Endothelial cell of umbilical vein (primary cell): ENCODE data around the gene SELENOM. TPM values are rescaled to one million over a fixed set of nuclear protein-coding genes. Genes with fewer than 3 reads are reported as not detected.

Source experiments
- BruUV-seq: library from RNA; stranded (reverse); fragments of 400-500 nt; replicated peaks from 2 replicates; lab custom pipeline; 2021; lab: Mats Ljungman, UMichigan
- CTCF ChIA-PET: fragments of 300-600, 350-600 bp; sonication (Branson Sonifier 250); formaldehyde crosslinking; loops from one replicate; lab custom pipeline; 2021; ENCODE audit warnings: antibody characterized with exemption, inconsistent platforms; lab: Charles Lee
- POLR2A ChIA-PET: fragments of 300-600, 350-600 bp; sonication (Branson Sonifier 250); formaldehyde crosslinking; loops from one replicate; lab custom pipeline; 2021; ENCODE audit warnings: antibody characterized with exemption, inconsistent platforms; lab: Charles Lee
- DNase-seq: peaks from one replicate; pipeline ENCODE4 v3.0.0-alpha.2; 2011; ENCODE audit warnings: low read depth, low spot score
- FAIRE-seq: peaks from 2 replicates; lab custom pipeline; 2011; peaks lifted over from hg19 to GRCh38; lab: Jason Lieb, UNC
- H2AFZ ChIP-seq: 2 replicates; pipeline ENCODE4 v1.6.0; 2012; ENCODE audit warnings: low read depth, low read length, control low read depth, inconsistent platforms
- H3K27ac ChIP-seq: 2 replicates; pipeline ENCODE4 v1.5.1; 2011; ENCODE audit warnings: low read depth, mild to moderate bottlenecking, control low read depth, low read length, moderate library complexity; ENCODE audit not compliant: insufficient read depth
- H3K27me3 ChIP-seq, 2 experiments: 2 replicates each; pipeline versions ENCODE4 v1.6.0 to v1.6.1; 2011; ENCODE audit warnings: low read length in 2 of 2, mixed read lengths in 1 of 2; ENCODE audit not compliant: control insufficient read depth in 2 of 2, insufficient read depth in 2 of 2
- H3K36me3 ChIP-seq, 2 experiments: 2 replicates in 1 of 2; 3 replicates in 1 of 2; pipeline ENCODE4 v1.5.1; 2011; ENCODE audit warnings: low read length in 2 of 2, mild to moderate bottlenecking in 1 of 2, moderate library complexity in 1 of 2; ENCODE audit not compliant: control insufficient read depth in 2 of 2, insufficient read depth in 2 of 2; ENCODE audit errors: extremely low read depth in 1 of 2
- H3K4me1 ChIP-seq: 3 replicates; pipeline ENCODE4 v1.5.1; 2011; ENCODE audit warnings: mild to moderate bottlenecking, low read length; ENCODE audit not compliant: control insufficient read depth, insufficient read depth; ENCODE audit errors: extremely low read depth
- H3K4me2 ChIP-seq: 2 replicates; pipeline ENCODE4 v1.6.1; 2011; ENCODE audit warnings: low read length, control low read depth, mixed read lengths; ENCODE audit not compliant: insufficient read depth
- H3K4me3 ChIP-seq, 3 experiments: fragments of 200-600 bp in 1 of 3; sonication (generic), shearing (Covaris generic) in 1 of 3; replicated peaks in 1 of 3; 2 replicates each; pipeline ENCODE4 v1.5.1; 2011 to 2016; ENCODE audit warnings: control low read depth in 3 of 3, low read length in 3 of 3, mild to moderate bottlenecking in 2 of 3, inconsistent platforms in 1 of 3, low read depth in 1 of 3, moderate library complexity in 1 of 3; ENCODE audit not compliant: insufficient read depth in 1 of 3
- H3K79me2 ChIP-seq: 2 replicates; pipeline ENCODE4 v1.6.0; 2012; ENCODE audit warnings: low read length, inconsistent platforms; ENCODE audit not compliant: control insufficient read depth, insufficient read depth
- H3K9ac ChIP-seq: replicated peaks from 2 replicates; pipeline ENCODE3; 2011; ENCODE audit warnings: low read length, control low read depth; ENCODE audit not compliant: insufficient read depth; ENCODE audit errors: extremely low read depth
- H3K9me1 ChIP-seq: replicated peaks from 3 replicates; pipeline ENCODE4 v1.6.0; 2011; ENCODE audit warnings: mild to moderate bottlenecking, low read length; ENCODE audit not compliant: control insufficient read depth, insufficient read depth; ENCODE audit errors: extremely low read depth
- H3K9me3 ChIP-seq: replicated peaks from 2 replicates; pipeline ENCODE4 v1.5.1; 2012; ENCODE audit warnings: low read length, inconsistent platforms; ENCODE audit not compliant: control insufficient read depth, insufficient read depth
- H4K20me1 ChIP-seq: replicated peaks from 2 replicates; pipeline ENCODE3; 2011; ENCODE audit warnings: mild to moderate bottlenecking, low read length; ENCODE audit not compliant: control insufficient read depth, insufficient read depth; ENCODE audit errors: extremely low read depth
- EZH2 ChIP-seq: IDR thresholded peaks from 2 replicates; pipeline ENCODE4 v1.6.1; 2012; ENCODE audit warnings: borderline replicate concordance, low read depth, mild to moderate bottlenecking, moderate library complexity, low read length, inconsistent platforms; ENCODE audit not compliant: severe bottlenecking
- FOS ChIP-seq: IDR thresholded peaks from 2 replicates; pipeline ENCODE4 v1.6.1; 2011; ENCODE audit warnings: mild to moderate bottlenecking, low read length, moderate library complexity, borderline replicate concordance; ENCODE audit not compliant: insufficient read depth
- GATA2 ChIP-seq: IDR thresholded peaks from 2 replicates; pipeline ENCODE4 v1.7.0; 2011; ENCODE audit warnings: low read depth, mild to moderate bottlenecking, moderate library complexity, mixed read lengths, low read length; ENCODE audit not compliant: insufficient read length, insufficient read depth
- JUN ChIP-seq: IDR thresholded peaks from 2 replicates; pipeline ENCODE4 v1.6.1; 2011; ENCODE audit warnings: borderline replicate concordance, low read depth; ENCODE audit not compliant: insufficient read length, insufficient read depth
- MYC ChIP-seq: IDR thresholded peaks from one replicate; pipeline ENCODE4 v1.6.1; 2011; ENCODE audit warnings: mild to moderate bottlenecking, low read depth, low read length
- POLR2A ChIP-seq: IDR thresholded peaks from 2 replicates; pipeline ENCODE4 v1.6.1; 2012; ENCODE audit warnings: low read depth, mild to moderate bottlenecking, control low read depth, low read length
- POLR2AphosphoS5 ChIP-seq: IDR thresholded peaks from 2 replicates; pipeline ENCODE4 v1.6.1; 2012; ENCODE audit warnings: low read depth, mild to moderate bottlenecking, control low read depth, low read length, moderate library complexity; ENCODE audit not compliant: insufficient read depth
- dilution Hi-C: fragments of 300-500 bp; cut with MboI; formaldehyde crosslinking; loops from one replicate; pipeline ENCODE4 v1.15.0; 2019; ENCODE audit warnings: low sequenced_read_pairs; ENCODE audit not compliant: extremely low pct_ligation_motif_present
- intact Hi-C: fragments of 100-400 bp; cut with micrococcal nuclease; formaldehyde crosslinking; loops from one replicate; pipeline ENCODE4 v1.10.0; 2022
- polyA plus RNA-seq, 4 experiments: library from polyadenylated mRNA; depleted of rRNA in 3 of 4; stranded (reverse) in 3 of 4; unstranded in 1 of 4; fragments of >200 nt; gene quantifications; 2 replicates each; pipeline versions ENCODE4 v1.2.1 to v1.2.3, GENCODE V29; 2011 to 2012; ENCODE audit warnings: missing spikeins in 1 of 4
- total RNA-seq: library from RNA; stranded (reverse); gene quantifications from 2 replicates; pipeline ENCODE4 v1.2.3, GENCODE V29; 2021
- TF ChIP-seq, protein P1 (sequence below): IDR thresholded peaks from 2 replicates; pipeline ENCODE4 v1.6.1; 2011; ENCODE audit not compliant: insufficient read depth, insufficient read length
- TF ChIP-seq, protein P2 (sequence below), 2 donors: IDR thresholded peaks; 1 replicate in 1 of 2; 2 replicates in 1 of 2; pipeline ENCODE4 v1.5.1; 2011; ENCODE audit warnings: low read length in 2 of 2, mild to moderate bottlenecking in 2 of 2, moderate library complexity in 2 of 2, control low read depth in 1 of 2, inconsistent platforms in 1 of 2, low read depth in 1 of 2; ENCODE audit not compliant: insufficient read depth in 1 of 2; ENCODE audit errors: extremely low read depth in 1 of 2

Gene SELENOM
- total and polyA plus RNA-seq, 2 donors (not counting 3 experiments of a cell fraction or from before 2014, with no cell fraction given), result 29.6 to 87.1 TPM

DNA sequence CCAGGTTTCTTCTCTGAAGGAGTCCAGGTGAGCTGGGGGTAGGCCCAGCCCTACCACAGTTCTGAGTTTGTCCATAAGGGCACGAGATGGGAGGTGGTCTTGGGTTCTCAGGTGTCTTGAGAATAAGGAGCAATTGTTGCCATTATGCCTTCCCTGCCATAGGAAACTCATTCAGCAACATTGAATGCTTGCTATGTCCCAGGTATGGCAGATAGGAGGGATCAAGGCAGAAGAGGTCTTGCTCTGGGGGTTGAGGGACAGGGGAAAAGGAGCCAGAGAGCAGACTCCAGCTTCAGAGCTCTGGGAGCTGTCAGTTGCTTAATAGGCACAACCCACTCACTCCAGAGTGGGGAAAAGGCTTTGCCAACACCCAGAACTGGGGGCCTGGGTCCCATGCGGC is 4.3 kb downstream of the SELENOM start:
- no peak overlapping the region for H3K27ac ChIP-seq
- H3K4me3 ChIP-seq, result no peak overlapping the region
- H3K4me1 ChIP-seq, result peaks cover 11% of the 10 kb centered on the region
- intact Hi-C loops, result no loop called here
- H3K27me3 ChIP-seq, result no peaks in the 10 kb centered on the region
- H3K9me3 ChIP-seq, result no peaks in the 10 kb centered on the region
- POLR2A ChIA-PET, result interaction anchor here (0.6 kb wide), 1 partner anchor 46 kb away, joined by 3 read pairs; no protein-coding TSS in a partner anchor
- FAIRE-seq, result no peak
- H2AFZ ChIP-seq, result no peak overlapping the region
- H3K79me2 ChIP-seq, result no peaks in the 10 kb centered on the region
- TF ChIP-seq POLR2A (peak; percentile 3), GATA2 (no peak)
- CTCF ChIA-PET, result interaction anchor here (1.0 to 1.4 kb wide), 2 partner anchors 18 to 169 kb away, joined by 3 to 5 read pairs; no protein-coding TSS in a partner anchor
- peaks cover 12 to 33% of the 10 kb centered on the region in 2 experiments for H3K36me3 ChIP-seq
- no TSS peak for BruUV-seq
- no peak overlapping the region for H3K9ac ChIP-seq
- no peak overlapping the region for H3K4me2 ChIP-seq
- H3K9me1 ChIP-seq, result no peaks in the 10 kb centered on the region
- H4K20me1 ChIP-seq, result no peaks in the 10 kb centered on the region
- no peak for DNase-seq
- dilution Hi-C loops, result no loop called here

DNA sequence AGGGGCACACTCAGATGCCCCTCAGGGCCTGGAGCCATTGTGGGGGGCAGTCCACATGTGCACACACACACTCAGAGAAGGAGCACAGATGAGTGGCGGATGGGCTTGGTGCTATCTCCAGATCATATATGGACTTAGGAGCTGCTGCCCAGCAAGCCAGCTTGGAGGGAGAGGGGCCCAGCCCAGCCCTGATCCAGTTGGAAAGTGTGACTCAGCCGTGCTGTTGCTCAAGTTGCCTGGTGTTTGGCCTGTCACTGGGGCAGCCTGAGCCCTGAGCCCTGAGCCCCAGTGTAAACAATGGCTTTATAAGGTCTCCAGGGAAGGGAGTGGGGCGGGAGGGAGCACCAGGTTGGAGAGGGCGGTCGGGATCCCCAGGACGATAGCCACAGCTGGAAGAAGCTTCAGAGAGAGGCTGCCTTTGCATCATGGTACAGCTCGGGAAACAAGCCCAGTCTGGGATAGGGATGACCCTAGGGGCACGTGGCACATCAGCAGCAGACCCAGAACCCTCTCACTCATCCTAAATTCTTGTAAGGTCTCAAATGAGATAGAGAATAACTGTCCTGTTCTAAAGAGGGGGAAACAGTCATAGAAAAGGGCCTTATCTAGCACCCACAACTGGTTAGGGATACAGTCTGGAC is 4.8 kb downstream of the SELENOM start:
- DNase-seq (peak; percentile 60), FAIRE-seq (no peak)
- Histone ChIP-seq H3K9me1 (no peaks in the 10 kb centered on the region), H3K79me2 (no peaks in the 10 kb centered on the region), H2AFZ (no peak overlapping the region), H3K36me3 (peaks cover 17 to 37% of the 10 kb centered on the region in 2 experiments), H3K4me2 (no peak overlapping the region), H3K27ac (no peak overlapping the region), H3K9me3 (no peaks in the 10 kb centered on the region), H3K27me3 (no peaks in the 10 kb centered on the region), H4K20me1 (no peaks in the 10 kb centered on the region), H3K4me1 (peaks cover 7% of the 10 kb centered on the region), H3K9ac (no peak overlapping the region), H3K4me3 (no peak overlapping the region)
- ChIA-PET POLR2A (interaction anchor here (0.6 kb wide), 1 partner anchor 46 kb away, joined by 3 read pairs; no protein-coding TSS in a partner anchor), CTCF (interaction anchor here (0.8 to 1.7 kb wide), 6 partner anchors 12 to 170 kb away, joined by 3 to 5 read pairs (median 4); no protein-coding TSS in a partner anchor)
- dilution Hi-C loops, result no loop called here
- intact Hi-C loops, result no loop called here
- TF ChIP-seq, protein P1, sequence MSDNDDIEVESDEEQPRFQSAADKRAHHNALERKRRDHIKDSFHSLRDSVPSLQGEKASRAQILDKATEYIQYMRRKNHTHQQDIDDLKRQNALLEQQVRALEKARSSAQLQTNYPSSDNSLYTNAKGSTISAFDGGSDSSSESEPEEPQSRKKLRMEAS, result no peak
- TF ChIP-seq JUN, result no peak
- no peak for TF ChIP-seq FOS
- TF ChIP-seq EZH2, result no peak
- no peak for TF ChIP-seq GATA2
- peak; percentile 32 for TF ChIP-seq POLR2A
- no peak for TF ChIP-seq POLR2AphosphoS5
- TF ChIP-seq MYC, result no peak
- TF ChIP-seq, protein P2, sequence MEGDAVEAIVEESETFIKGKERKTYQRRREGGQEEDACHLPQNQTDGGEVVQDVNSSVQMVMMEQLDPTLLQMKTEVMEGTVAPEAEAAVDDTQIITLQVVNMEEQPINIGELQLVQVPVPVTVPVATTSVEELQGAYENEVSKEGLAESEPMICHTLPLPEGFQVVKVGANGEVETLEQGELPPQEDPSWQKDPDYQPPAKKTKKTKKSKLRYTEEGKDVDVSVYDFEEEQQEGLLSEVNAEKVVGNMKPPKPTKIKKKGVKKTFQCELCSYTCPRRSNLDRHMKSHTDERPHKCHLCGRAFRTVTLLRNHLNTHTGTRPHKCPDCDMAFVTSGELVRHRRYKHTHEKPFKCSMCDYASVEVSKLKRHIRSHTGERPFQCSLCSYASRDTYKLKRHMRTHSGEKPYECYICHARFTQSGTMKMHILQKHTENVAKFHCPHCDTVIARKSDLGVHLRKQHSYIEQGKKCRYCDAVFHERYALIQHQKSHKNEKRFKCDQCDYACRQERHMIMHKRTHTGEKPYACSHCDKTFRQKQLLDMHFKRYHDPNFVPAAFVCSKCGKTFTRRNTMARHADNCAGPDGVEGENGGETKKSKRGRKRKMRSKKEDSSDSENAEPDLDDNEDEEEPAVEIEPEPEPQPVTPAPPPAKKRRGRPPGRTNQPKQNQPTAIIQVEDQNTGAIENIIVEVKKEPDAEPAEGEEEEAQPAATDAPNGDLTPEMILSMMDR (IDR thresholded peaks at IDR 0.05; ENCODE audit: extremely low read depth in 1 of 2, insufficient read depth in 1 of 2, low read depth in 1 of 2, low read length in 2 of 2), result no peak
- no TSS peak for BruUV-seq
